Ishikawa (cell line): ENCODE results near the gene C5.

Experiments
- CEBPB ChIP-seq: IDR thresholded peaks from 2 replicates; pipeline ENCODE4 v1.6.1; 2012
- CREB1 ChIP-seq: IDR thresholded peaks from 2 replicates; pipeline ENCODE4 v1.6.1; 2012; ENCODE audit warnings: low read depth
- EGR1 ChIP-seq: IDR thresholded peaks from 2 replicates; pipeline ENCODE4 v1.6.1; 2012
- EP300 ChIP-seq: IDR thresholded peaks from 2 replicates; pipeline ENCODE4 v1.6.1; 2012; ENCODE audit warnings: borderline replicate concordance
- FOXM1 ChIP-seq: IDR thresholded peaks from 2 replicates; pipeline ENCODE4 v1.6.1; 2012; ENCODE audit warnings: low read depth, borderline replicate concordance
- NFIC ChIP-seq: IDR thresholded peaks from 2 replicates; pipeline ENCODE4 v1.6.1; 2012
- RAD21 ChIP-seq: IDR thresholded peaks from 2 replicates; pipeline ENCODE4 v1.6.1; 2012; ENCODE audit warnings: low read depth
- REST ChIP-seq: IDR thresholded peaks from 2 replicates; pipeline ENCODE4 v1.6.1; 2012; ENCODE audit warnings: low read depth, mild to moderate bottlenecking
- TAF1 ChIP-seq: IDR thresholded peaks from 2 replicates; pipeline ENCODE4 v1.6.1; 2012; ENCODE audit warnings: low read depth, mild to moderate bottlenecking
- TCF12 ChIP-seq: IDR thresholded peaks from 2 replicates; pipeline ENCODE4 v1.6.1; 2012; ENCODE audit warnings: low read depth
- TEAD4 ChIP-seq: IDR thresholded peaks from 2 replicates; pipeline ENCODE4 v1.6.1; 2012
- USF1 ChIP-seq: IDR thresholded peaks from 2 replicates; pipeline ENCODE4 v1.6.1; 2012
- YY1 ChIP-seq: IDR thresholded peaks from 2 replicates; pipeline ENCODE4 v1.6.1; 2012; ENCODE audit warnings: low read depth
- ZBTB7A ChIP-seq: IDR thresholded peaks from 2 replicates; pipeline ENCODE4 v1.6.1; 2012; ENCODE audit warnings: low read depth
- TF ChIP-seq, protein P1 (sequence below): IDR thresholded peaks from 2 replicates; pipeline ENCODE4 v1.6.1; 2012

C5 gene

DNA sequence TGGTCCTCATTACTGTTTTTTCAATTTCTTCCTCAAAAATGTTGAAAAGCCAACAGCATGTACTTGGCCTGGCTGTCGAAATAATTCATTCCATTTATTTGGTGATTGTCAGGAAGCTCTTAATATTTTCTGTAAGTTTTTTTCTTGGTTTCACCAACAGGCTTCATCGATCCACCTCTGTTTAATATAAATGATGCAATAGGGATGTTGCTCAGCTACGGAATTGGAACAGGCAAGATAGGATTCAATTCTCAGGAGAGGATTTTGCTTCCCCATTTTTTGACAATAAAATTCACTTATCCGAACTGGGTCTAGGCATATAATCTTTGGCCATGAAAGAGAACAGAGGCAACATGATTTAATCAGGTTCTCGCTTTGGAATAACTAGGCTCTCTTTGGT, 30.8 kb downstream of the C5 start:
- TF ChIP-seq NFIC (no peak), TEAD4 (no peak), EP300 (no peak), CEBPB (no peak), USF1 (no peak), ZBTB7A (no peak), RAD21 (no peak), FOXM1 (no peak), YY1 (no peak), EGR1 (no peak), TAF1 (no peak), TCF12 (no peak), CREB1 (no peak), REST (no peak)
- TF ChIP-seq, protein P1, sequence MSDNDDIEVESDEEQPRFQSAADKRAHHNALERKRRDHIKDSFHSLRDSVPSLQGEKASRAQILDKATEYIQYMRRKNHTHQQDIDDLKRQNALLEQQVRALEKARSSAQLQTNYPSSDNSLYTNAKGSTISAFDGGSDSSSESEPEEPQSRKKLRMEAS, result no peak

DNA sequence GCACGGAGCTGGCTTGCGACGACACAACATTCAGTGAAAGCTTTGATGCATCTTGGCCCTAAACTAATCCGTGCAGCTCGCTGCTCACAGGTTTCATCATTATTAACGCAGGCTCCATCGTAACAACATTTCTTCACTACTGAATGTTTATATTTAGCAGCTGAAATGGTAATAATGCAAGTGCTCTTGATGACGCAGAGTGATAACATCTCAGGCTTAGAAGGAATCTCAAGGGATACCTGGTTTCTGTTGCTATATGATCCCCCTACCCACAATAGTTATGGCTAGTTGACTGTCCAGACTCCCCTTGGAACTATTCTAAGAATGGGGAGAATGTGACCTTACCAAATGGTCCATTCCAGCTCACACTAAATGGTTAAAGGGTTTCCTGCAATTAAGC, 36.2 kb downstream of the C5 start:
- no peak for TF ChIP-seq YY1
- TF ChIP-seq, protein P1, result no peak

DNA sequence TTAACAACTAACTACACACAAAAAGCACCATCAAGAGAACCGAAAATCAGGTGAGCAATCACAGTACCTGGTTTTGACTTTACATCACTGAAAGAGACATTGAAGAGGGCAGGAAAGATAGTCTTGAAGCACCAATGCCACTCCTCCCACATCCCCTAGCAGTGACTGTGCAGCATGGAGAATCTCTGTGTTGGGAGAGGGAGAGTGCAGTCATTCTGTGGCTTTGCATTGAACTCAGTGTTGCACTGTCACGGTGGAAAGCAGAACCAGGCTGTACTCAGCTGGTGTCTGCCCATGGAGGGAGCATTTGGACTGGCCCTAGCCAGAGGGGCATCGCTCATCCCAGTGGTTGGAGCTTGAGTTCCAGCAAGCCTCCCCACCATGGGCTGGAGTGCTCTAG, 40.4 kb downstream of the C5 start:
- no peak for TF ChIP-seq TEAD4
- no peak for TF ChIP-seq TAF1
- TF ChIP-seq, protein P1, result no peak
- no peak for TF ChIP-seq USF1
- TF ChIP-seq YY1, result no peak
- no peak for TF ChIP-seq ZBTB7A
- no peak for TF ChIP-seq TCF12
- TF ChIP-seq EP300, result no peak
- TF ChIP-seq CREB1, result no peak
- no peak for TF ChIP-seq CEBPB
- TF ChIP-seq REST, result no peak

DNA sequence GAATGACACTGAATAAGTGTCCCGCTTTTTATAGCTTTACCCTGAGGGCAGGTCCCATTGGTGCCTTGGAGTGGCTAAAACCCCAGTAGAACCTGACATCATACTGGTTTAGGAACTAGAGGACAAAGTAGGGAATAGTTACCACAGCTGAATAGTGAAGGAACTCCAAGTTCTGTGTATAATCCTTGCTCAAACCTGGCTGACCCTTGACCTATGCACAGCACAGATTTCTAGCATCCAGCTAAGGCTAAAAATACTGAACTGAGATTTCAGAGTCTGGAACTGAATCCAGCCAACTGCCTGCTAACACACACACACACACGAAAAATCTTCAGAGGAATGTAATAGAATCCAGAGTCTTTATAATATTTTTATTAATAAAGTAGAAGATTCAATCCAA, 50.8 kb downstream of the C5 start:
- TF ChIP-seq REST (no peak), NFIC (no peak), ZBTB7A (no peak), USF1 (no peak), EP300 (no peak), FOXM1 (no peak), TAF1 (no peak), CREB1 (no peak), YY1 (no peak), TCF12 (no peak), EGR1 (no peak), TEAD4 (no peak), RAD21 (no peak), CEBPB (no peak)
- TF ChIP-seq, protein P1, result no peak
